DND-41 (cell line): ENCODE data around the gene SORCS1.

Experiments used
- CTCF ChIP-seq: IDR thresholded peaks from 2 replicates; pipeline ENCODE4 v1.5.1; 2012; ENCODE audit warnings: borderline replicate concordance, low read length, moderate library complexity, mild to moderate bottlenecking; ENCODE audit not compliant: poor library complexity, severe bottlenecking; ENCODE audit errors: extremely low read depth
- EZH2 ChIP-seq: IDR thresholded peaks from 3 replicates; pipeline ENCODE4 v1.6.1; 2012; ENCODE audit warnings: borderline replicate concordance, low read depth, mild to moderate bottlenecking, moderate library complexity, low read length, inconsistent platforms; ENCODE audit not compliant: severe bottlenecking

DNA sequence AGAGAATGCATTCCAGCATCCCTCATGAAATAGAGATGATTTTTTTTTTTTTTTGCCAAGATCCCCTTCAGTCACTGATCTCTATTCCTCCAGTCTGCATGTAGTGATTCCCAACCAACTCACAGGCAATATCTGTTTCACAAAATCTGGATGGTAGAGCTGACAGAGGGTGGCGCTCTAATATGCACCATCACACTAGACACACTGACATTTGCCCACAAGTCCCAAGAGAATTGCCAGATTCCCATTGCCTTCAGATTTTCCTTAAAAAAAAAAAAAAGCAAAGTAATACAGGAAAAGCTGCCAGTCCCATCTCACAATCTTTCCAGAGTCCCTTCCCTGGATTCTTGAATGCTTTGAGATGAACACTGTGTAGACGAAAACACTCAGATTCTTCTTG lies 301.0 kb downstream of the SORCS1 start:
- no peak for TF ChIP-seq CTCF
- no peak for TF ChIP-seq EZH2
